Ishikawa (cell line): Measurements from ENCODE around the gene ZNF620.

ENCODE experiments used
- CEBPB ChIP-seq: IDR thresholded peaks from 2 replicates; pipeline ENCODE4 v1.6.1; 2012
- CREB1 ChIP-seq: IDR thresholded peaks from 2 replicates; pipeline ENCODE4 v1.6.1; 2012; ENCODE audit warnings: low read depth
- EGR1 ChIP-seq: IDR thresholded peaks from 2 replicates; pipeline ENCODE4 v1.6.1; 2012
- EP300 ChIP-seq: IDR thresholded peaks from 2 replicates; pipeline ENCODE4 v1.6.1; 2012; ENCODE audit warnings: borderline replicate concordance
- FOXM1 ChIP-seq: IDR thresholded peaks from 2 replicates; pipeline ENCODE4 v1.6.1; 2012; ENCODE audit warnings: low read depth, borderline replicate concordance
- MAX ChIP-seq: IDR thresholded peaks from 2 replicates; pipeline ENCODE4 v1.6.1; 2012
- NFIC ChIP-seq: IDR thresholded peaks from 2 replicates; pipeline ENCODE4 v1.6.1; 2012
- RAD21 ChIP-seq: IDR thresholded peaks from 2 replicates; pipeline ENCODE4 v1.6.1; 2012; ENCODE audit warnings: low read depth
- REST ChIP-seq: IDR thresholded peaks from 2 replicates; pipeline ENCODE4 v1.6.1; 2012; ENCODE audit warnings: low read depth, mild to moderate bottlenecking
- TAF1 ChIP-seq: IDR thresholded peaks from 2 replicates; pipeline ENCODE4 v1.6.1; 2012; ENCODE audit warnings: low read depth, mild to moderate bottlenecking
- TCF12 ChIP-seq: IDR thresholded peaks from 2 replicates; pipeline ENCODE4 v1.6.1; 2012; ENCODE audit warnings: low read depth
- TEAD4 ChIP-seq: IDR thresholded peaks from 2 replicates; pipeline ENCODE4 v1.6.1; 2012
- USF1 ChIP-seq: IDR thresholded peaks from 2 replicates; pipeline ENCODE4 v1.6.1; 2012
- YY1 ChIP-seq: IDR thresholded peaks from 2 replicates; pipeline ENCODE4 v1.6.1; 2012; ENCODE audit warnings: low read depth
- ZBTB7A ChIP-seq: IDR thresholded peaks from 2 replicates; pipeline ENCODE4 v1.6.1; 2012; ENCODE audit warnings: low read depth

Gene ZNF620

GRCh38 chr3:40497288-40497687 is 8.6 kb upstream of the ZNF620 start:
- TF ChIP-seq EGR1 (no peak), YY1 (no peak), REST (no peak)

- TF ChIP-seq EGR1 (no peak), NFIC (no peak), EP300 (no peak), CREB1 (no peak), CEBPB (no peak), YY1 (no peak), REST (no peak), FOXM1 (no peak), TEAD4 (no peak), TAF1 (no peak), TCF12 (no peak), MAX (no peak), RAD21 (no peak), USF1 (no peak), ZBTB7A (no peak)
Measured at GRCh38 chr3:40499952-40500351, 5.9 kb upstream of the ZNF620 start.

GRCh38 chr3:40502034-40502433 is 3.8 kb upstream of the ZNF620 start:
- no peak for TF ChIP-seq REST
- TF ChIP-seq NFIC: no peak
- no peak for TF ChIP-seq ZBTB7A
- no peak for TF ChIP-seq FOXM1
- no peak for TF ChIP-seq TEAD4
- no peak for TF ChIP-seq EGR1
- no peak for TF ChIP-seq MAX
- TF ChIP-seq EP300: no peak
- TF ChIP-seq YY1: no peak
- no peak for TF ChIP-seq CEBPB
- TF ChIP-seq USF1: no peak
- TF ChIP-seq TCF12: no peak
- no peak for TF ChIP-seq TAF1
- no peak for TF ChIP-seq CREB1
- no peak for TF ChIP-seq RAD21

GRCh38 chr3:40504636-40505430 is 1.0 kb upstream of the ZNF620 start:
- no peak for TF ChIP-seq EP300
- TF ChIP-seq TAF1: no peak
- no peak for TF ChIP-seq CEBPB
- no peak for TF ChIP-seq FOXM1
- TF ChIP-seq USF1: no peak
- no peak for TF ChIP-seq NFIC
- no peak for TF ChIP-seq EGR1
